ENCODE measurements around the gene PAM.
"Not testable (repeated sequence)": the region's sequence is repeated elsewhere in the genome, so short reads cannot be mapped to it uniquely, and the experiment has no call there.

PAM gene

DNA sequence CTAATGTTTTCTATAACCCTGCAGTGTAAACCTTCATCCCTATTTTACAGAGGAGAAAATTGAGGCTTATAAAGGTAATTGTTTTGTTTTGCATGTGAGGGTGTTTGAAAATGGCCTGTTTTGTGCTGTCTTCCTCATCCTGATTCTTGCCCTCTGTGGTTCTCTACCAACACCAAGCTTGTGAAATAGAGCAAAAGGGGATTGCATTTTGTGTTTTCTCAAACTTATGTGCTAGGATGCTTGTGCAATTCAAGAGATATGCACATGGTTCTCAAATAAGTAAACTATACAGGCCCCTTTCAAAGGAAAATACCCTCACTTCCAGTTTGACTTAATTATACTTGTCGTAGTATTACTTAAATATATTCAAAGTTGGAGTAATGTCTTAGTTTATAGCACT is 17.2 kb downstream of the PAM start:
- DNase-seq (ENCODE audit: low read depth, low spot score), result no peak
- no peak overlapping the region for H3K4me3 ChIP-seq (ENCODE audit: low read length)

DNA sequence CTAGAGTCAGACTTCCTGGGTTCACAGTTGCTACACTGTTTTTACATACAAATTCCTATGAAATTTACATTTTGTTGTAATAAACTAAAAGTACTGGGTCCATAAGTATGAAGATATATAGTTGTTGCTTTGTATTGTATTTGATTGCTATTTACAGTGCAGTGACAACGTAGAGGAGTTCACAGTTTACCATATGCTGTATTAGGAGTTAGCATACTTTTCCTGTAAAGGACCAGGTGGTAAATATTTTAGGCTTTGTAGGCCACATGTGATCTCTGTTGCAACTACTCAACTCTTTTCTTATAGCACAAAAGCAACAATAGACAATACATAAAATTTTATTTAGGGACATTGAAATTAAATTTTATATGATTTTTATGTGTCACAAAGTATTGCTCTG is 18.0 kb downstream of the PAM start:
- no peak for DNase-seq (ENCODE audit: low read depth, low spot score)
- H3K4me3 ChIP-seq (ENCODE audit: low read length), result no peak overlapping the region

DNA sequence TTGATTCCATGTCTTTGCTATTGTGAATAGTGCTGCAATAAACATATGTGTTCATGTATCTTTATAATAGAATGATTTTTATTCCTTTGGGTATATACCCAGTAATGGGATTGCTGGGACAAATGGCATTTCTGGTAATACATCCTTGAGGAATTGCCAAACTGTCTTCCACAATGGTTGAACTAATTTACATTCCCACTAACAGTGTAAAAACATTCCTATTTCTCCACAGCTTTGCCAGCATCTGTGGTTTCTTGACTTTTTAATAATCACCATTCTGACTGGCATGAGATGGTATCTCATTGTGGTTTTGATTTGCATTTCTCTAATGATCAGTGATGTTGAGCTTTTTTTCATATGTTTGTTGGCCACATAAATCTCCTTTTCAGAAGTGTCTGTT is 20.7 kb downstream of the PAM start:
- not testable (repeated sequence) for DNase-seq (ENCODE audit: low read depth, low spot score); H3K4me3 ChIP-seq (ENCODE audit: low read length)

DNA sequence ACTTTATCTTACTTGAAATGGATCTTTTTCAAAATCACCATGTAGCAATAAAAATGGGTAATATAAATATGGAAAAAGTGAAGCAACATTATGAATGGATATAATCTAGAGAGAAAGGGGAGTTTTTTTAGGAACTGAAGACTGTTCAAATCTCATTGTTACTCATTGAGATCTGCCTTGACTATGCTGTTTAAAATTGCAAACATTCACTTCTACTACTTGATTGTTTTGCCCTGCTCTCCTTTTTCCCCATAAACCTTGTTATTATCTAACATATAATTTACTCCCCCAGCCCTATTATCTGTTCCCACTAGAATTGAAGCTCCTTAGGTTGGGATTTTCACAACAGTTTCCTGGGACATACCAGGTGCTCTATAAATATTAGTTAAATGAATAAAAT is 22.0 kb downstream of the PAM start:
- no peak overlapping the region for H3K4me3 ChIP-seq (ENCODE audit: low read length)
- no peak for DNase-seq (ENCODE audit: low read depth, low spot score)

DNA sequence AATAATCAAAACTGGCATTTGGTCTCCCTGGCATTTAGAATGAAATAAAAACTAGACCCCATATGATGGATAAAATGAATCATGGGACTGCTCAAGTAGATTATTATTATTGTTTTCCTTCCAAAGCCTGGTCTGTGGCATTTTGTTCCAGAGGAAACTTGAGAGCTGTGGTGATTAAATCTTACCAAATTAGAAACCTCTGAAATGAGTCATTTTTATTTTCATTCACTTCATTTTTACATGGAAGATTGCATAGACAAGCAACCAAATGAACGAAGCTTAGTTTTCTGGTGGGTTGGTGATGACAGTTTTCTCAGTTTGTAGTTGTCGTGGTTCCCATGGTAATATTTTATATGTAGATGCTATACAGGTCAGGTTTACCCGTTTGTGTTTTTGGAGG is 23.4 kb downstream of the PAM start:
- no peak for DNase-seq (ENCODE audit: low read depth, low spot score)
- no peak overlapping the region for H3K4me3 ChIP-seq (ENCODE audit: low read length)

DNA sequence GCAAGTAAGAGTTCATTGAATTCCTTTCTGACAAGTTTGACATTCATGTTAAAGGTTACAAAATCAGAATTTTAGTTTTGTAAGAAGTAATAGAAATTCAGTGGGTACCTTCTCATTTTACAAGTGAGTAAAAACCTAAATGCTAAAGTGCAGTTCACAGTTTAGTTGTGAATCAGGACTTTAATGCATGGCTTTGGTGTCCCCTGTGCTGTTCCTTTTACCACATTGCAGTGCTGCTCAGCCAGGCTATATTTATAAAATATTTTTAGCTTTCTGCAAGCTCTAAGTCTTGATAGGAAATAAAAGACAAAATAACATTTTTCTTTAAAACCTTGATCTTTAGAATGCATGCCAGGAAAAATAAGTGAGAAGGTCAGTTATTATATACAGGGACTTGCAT is 26.3 kb downstream of the PAM start:
- no peak overlapping the region for H3K4me3 ChIP-seq (ENCODE audit: low read length)
- DNase-seq (ENCODE audit: low read depth, low spot score), result no peak

DNA sequence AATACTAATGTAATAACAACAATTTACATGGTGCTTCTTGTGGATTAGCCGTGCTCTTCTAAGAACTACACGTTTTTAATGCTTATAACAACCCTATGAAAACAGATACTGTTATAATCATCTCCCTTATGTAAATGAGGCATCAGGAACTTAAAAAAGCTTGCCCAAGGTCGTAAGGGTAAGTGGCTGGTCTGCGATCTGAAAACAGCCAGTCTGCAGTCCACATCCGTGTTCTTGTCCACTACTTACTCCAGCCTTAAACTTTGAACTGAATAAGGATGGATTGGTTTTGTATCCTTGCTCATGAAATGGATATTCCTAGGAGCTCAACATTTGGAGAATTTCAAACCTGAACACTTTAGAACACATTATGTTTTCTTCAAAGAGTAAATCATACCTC is 26.7 kb downstream of the PAM start:
- no peak for DNase-seq (ENCODE audit: low read depth, low spot score)

DNA sequence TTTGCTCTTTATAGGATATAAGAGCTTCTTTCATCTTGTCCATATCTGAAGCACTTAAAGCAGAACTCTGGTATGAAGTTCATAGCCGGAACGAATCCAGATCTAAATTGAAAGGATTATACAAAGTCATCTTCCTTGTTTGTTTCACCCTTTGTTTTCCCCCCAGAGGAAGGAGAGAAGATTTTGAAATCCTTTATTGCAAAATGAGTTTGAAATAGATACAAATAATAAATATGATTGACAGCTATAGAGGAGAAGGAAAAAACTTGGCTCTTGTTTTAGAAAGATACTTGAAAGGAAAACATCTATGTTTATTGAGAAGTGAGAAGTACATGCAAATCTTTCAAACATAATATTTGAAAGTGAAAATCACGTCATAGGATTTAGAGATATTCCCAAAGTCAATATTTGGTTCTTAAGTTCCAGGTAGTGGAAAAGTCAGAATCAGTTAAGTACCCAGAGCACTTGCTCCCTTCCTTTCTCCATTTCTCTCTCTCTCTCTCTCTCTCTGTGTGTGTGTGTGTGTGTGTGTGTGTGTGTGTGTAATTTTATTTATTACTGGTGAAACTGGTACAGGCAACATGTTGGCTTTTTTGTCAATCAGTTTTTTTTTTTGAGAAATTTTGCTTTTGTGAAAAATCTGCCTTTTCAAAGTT is 27.2 kb downstream of the PAM start:
- no peak overlapping the region for H3K4me3 ChIP-seq (ENCODE audit: low read length)
- no peak for DNase-seq (ENCODE audit: low read depth, low spot score)

More for the DNA sequence above, 26.7 kb downstream of the PAM start:
- H3K4me3 ChIP-seq (ENCODE audit: low read length), result no peak overlapping the region

DNA sequence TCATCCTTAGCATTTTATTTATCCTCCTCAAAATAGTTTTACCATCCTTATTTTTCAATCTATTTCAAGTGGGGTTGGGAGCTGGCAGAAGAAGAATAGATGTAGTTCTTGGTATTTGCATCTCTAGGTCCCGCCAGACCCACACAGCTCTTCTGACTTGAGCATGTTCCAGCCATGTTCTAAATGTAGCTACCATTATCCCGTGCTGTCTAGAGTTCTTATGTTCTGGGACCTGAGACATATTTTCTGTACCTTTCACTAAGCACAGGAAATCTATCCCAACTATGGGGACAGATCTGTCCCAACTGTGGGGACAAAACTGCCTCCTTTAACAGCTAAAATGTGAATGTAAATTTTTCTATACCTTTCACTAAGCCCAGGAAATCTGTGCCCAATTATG is 32.0 kb downstream of the PAM start:
- no peak for DNase-seq (ENCODE audit: low read depth, low spot score)
- no peak overlapping the region for H3K4me3 ChIP-seq (ENCODE audit: low read length)

DNA sequence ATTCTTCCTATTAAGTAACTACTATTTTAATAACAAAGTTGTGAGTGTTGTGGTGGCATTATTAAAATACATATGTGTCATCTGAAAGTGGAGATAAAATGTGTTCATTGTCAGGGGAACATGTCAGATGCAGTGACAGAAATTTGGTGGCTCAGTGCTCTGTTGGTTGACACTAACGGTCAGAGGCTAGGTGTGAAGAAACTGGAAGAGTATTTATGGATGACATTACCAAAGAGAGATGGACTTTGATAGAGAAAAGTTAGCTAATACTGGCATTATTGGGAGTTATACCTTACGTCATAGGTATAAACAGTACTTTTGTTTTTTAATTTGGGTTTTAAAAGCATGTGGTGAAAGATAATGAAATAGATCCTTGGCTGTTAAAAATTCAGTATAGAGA is 33.7 kb downstream of the PAM start:
- no peak for DNase-seq (ENCODE audit: low read depth, low spot score)
- no peak overlapping the region for H3K4me3 ChIP-seq (ENCODE audit: low read length)

DNA sequence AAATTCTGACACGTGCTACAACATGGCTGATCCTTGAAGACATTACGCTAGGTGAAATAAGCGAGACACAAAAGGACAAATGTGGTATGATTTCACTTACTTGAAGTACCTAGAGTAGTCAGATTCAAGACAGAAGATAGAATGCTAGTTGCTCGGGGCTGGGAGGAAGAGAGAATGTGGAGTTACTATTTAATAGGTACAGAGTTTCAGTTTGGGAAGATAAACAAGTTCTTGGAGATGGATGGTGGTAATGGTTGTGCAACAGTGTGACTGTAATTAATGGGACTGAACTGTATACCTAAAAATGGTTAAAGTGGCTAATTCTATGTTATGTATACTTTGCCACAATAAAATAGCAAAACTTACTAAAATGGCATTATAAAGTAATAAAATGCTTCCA is 34.4 kb downstream of the PAM start:
- DNase-seq (ENCODE audit: low read depth, low spot score), result no peak
- no peak overlapping the region for H3K4me3 ChIP-seq (ENCODE audit: low read length)

DNA sequence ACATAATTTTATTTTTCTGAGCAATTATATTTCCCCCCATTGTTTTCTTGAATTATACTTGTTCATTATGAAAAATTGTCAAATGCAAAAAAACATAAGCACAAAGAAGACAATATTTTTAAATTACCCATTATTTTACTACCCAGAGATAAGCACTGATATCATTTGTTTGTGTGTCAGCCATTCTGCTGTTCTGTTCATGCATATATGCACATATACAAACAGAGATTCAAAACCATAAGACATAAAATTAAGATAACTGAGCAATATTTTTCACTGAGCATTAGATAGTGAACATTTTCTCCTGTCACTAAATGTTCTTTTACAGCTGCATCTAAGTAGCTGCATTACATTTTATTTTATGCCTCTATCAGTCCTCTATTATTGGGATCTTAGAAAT is 35.6 kb downstream of the PAM start:
- H3K4me3 ChIP-seq (ENCODE audit: low read length), result no peak overlapping the region
- no peak for DNase-seq (ENCODE audit: low read depth, low spot score)

DNA sequence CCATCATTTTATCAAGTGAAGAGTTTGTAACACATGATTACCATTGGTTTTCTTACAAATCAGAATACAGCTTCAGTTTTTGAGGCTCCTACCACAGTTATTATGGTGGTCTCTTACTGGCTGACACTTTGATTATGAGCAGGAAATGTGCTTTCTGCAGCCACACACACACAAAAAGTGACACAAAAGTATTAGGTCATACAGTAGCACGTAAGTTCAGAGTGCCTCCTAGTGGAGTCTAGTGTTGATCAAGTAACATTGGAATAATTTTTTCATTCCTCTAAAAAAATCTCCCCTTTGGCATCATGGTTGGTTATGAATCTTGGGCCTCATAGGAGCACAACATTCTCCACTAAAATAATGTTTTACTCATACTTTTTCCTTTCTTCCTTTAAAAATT is 37.6 kb downstream of the PAM start:
- peak; percentile 33 for DNase-seq (ENCODE audit: low read depth, low spot score)
- no peak overlapping the region for H3K4me3 ChIP-seq (ENCODE audit: low read length)

DNA sequence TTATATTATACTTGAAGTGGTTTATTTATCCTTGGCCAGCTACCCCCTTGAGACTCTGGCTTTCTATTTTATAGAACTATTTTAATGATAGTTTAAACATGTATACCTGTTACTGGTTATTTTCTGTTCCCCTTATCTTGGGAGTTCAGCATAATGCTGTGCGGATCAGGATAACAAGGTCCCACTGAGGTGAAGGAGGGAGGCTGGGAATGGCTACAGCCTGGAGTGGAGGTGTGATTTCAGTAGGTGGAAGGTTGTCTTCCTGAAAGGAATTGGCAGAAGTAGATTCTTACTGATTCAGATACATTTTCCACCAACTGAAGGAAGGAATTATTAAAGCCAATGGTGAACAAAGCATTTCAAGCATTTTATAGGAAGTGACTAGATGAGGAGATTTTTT is 38.9 kb downstream of the PAM start:
- no peak overlapping the region for H3K4me3 ChIP-seq (ENCODE audit: low read length)
- DNase-seq (ENCODE audit: low read depth, low spot score), result no peak

DNA sequence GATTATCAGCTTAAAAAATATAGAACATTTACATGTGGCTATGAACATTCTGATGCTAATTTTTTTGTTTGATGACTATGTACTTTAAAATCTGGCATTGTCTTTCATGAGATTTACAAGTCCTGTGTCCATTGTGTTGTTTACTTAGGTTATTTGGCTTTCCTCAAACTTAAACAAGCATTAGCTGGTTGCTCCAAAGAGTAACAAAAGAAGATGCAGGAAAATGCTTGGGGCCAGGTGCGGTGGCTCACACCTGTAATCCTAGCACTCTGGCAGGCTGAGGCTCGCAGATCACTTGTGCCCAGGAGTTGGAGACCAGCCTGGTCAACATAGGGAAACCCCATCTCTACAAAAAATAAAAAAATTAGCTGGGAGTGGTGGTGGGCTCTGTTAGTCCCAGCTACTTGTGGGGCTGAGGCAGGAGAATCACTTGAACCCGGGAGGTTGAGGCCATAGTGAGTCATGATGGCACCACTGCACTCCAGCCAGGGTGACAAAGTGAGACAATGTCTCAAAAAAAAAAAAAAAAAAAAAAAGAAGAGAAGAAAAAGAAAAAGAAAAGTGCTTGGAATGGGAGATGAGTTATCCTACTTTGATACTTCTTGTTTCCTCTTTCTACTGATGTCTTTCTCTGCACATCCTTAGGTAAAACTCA is 39.7 kb downstream of the PAM start:
- no peak for DNase-seq (ENCODE audit: low read depth, low spot score)
- no peak overlapping the region for H3K4me3 ChIP-seq (ENCODE audit: low read length)

DNA sequence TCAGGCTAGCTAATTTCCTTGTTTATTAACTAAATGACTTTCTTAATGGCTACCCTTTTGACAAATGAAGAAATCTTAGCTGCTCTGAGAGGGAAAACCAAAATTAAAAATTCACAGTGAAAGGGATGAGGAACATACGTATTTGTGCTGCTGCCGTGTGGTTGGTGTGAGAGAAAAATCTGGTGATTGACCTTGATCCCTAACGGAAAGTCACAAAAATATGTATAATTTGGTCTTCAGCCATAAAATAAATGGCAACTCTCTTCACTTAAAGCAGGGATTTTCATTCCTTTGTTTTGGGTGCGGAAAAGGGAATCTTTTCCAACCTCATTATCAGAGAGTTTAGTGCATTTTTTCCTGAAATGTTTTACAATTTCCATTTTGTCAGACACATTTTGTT is 40.4 kb downstream of the PAM start:
- DNase-seq (ENCODE audit: low read depth, low spot score), result no peak
- H3K4me3 ChIP-seq (ENCODE audit: low read length), result no peak overlapping the region

DNA sequence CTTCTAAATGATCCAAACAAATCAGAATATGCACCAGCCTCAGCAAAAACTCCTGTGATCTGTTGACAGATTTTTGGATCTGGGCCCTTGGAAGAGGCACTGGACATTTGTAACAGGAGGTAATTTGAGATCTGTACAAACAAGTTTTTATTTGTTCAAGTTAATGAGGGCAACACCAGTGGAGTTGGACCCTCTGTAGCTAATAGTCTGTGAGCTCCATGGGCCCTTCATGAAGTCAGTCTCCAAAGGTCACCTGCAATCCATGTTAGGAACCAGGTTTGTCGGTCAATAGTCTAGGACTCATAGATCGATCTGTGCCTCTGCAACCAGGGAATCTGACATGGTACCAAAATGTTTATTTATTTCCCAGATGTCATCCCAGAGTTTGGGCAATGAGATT is 40.9 kb downstream of the PAM start:
- no peak for DNase-seq (ENCODE audit: low read depth, low spot score)

DNA sequence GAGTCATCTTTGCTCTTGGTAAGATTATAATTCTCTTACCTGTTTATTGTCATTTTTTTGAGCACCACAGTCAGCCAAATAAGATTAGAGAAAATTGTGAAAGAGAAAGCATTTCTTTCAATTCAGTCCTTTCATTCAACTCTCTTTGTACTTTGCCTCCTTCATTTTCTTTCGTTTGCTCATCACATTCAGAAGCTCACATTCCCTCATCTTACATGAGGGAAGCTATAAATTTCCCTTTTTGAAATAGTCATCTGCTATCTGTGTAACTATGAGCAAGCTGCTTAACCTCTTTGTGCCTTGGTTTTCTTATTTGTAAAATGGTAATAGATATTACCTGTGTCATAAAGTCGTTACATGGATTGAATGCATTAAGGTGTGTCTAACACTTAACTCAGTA is 41.4 kb downstream of the PAM start:
- no peak overlapping the region for H3K4me3 ChIP-seq (ENCODE audit: low read length)
- DNase-seq (ENCODE audit: low read depth, low spot score), result no peak

More for the DNA sequence above, 40.9 kb downstream of the PAM start:
- H3K4me3 ChIP-seq (ENCODE audit: low read length), result no peak overlapping the region

DNA sequence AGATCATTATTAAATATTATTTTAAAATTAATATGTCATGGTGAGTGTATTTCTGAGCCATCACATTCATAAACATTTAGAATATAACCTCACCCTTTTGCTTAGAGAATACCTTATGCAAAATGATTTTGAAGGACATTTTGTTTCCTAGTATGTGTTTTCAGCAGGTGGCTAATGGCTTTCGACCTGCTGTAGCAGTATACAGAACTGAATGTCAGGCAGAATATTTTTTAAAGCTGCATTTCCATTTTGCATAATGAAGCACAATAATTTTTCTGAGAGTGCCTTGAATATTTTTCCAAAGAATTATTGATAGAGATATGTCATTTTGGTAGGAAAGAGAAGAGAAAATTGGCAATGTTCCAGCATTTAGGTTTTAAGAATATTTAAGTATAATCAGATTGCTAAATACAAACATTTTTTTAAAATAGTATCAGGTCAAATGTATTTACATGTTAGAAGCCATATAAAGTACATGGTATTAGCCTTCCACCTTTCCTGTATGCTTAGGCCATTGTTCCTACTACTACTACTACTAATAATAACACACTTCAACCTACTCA is 42.3 kb downstream of the PAM start:
- H3K4me3 ChIP-seq (ENCODE audit: low read length), result no peak overlapping the region
- no peak for DNase-seq (ENCODE audit: low read depth, low spot score)

DNA sequence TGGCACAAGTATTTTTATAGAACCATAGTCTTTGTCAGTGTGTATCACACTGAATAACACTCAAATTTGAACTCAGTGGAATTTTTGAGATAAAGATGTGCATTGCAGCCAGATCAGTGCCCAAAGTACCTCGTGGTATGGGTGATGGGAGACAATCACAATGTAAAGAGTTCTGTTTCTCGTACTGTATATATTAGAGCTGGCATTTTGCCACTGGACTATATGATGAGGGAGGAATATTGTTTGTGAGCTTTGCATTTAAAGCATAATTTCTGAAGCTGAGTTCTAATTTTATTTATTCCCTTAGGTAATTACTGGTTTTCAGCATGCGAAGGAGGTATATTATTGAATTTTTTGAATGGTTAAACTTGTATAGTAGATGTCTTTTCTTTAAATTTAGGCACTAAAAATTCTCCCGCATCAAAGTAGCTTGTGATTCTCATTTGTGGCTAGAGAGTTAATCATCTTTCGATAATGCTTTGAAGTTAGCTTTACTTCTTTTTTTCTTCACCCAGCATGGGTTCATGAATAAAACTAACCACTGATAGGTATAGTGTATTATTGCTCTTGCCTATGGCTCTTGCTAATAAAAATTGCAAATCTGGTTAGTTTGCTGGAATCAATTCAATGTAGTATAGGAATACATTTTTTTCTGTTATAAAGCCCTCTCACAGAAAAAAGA is 43.1 kb downstream of the PAM start:
- no peak for DNase-seq (ENCODE audit: low read depth, low spot score)
- no peak overlapping the region for H3K4me3 ChIP-seq (ENCODE audit: low read length)
